ENCODE results near the gene CNOT4. TPM values are rescaled to one million over a fixed set of nuclear protein-coding genes. Genes with fewer than 3 reads are reported as not detected.

CNOT4 gene, protein sequence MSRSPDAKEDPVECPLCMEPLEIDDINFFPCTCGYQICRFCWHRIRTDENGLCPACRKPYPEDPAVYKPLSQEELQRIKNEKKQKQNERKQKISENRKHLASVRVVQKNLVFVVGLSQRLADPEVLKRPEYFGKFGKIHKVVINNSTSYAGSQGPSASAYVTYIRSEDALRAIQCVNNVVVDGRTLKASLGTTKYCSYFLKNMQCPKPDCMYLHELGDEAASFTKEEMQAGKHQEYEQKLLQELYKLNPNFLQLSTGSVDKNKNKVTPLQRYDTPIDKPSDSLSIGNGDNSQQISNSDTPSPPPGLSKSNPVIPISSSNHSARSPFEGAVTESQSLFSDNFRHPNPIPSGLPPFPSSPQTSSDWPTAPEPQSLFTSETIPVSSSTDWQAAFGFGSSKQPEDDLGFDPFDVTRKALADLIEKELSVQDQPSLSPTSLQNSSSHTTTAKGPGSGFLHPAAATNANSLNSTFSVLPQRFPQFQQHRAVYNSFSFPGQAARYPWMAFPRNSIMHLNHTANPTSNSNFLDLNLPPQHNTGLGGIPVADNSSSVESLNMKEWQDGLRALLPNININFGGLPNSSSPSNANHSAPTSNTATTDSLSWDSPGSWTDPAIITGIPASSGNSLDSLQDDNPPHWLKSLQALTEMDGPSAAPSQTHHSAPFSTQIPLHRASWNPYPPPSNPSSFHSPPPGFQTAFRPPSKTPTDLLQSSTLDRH
- total RNA-seq (2021; ENCODE audit: unreplicated experiment) (16.6 TPM), Bru-seq, nascent RNA (percentile 84 among the genes with signal in this experiment), BruChase-seq, experiment 1, labeled RNA remaining after a 6-hour chase (percentile 70 among the genes with signal in this experiment), BruChase-seq, experiment 2, labeled RNA remaining after a 2-hour chase (percentile 74 among the genes with signal in this experiment)
- 6.3 and 8.4 TPM in 2 replicates for polyA plus RNA-seq (2012)
- long read RNA-seq, full-length matches to known transcripts, result 2 of 10 reads
- long read RNA-seq, partial matches to known transcripts, result 5 of 10 reads
- long read RNA-seq, other reads (novel, unspliced or antisense), result 3 of 10 reads

DNA sequence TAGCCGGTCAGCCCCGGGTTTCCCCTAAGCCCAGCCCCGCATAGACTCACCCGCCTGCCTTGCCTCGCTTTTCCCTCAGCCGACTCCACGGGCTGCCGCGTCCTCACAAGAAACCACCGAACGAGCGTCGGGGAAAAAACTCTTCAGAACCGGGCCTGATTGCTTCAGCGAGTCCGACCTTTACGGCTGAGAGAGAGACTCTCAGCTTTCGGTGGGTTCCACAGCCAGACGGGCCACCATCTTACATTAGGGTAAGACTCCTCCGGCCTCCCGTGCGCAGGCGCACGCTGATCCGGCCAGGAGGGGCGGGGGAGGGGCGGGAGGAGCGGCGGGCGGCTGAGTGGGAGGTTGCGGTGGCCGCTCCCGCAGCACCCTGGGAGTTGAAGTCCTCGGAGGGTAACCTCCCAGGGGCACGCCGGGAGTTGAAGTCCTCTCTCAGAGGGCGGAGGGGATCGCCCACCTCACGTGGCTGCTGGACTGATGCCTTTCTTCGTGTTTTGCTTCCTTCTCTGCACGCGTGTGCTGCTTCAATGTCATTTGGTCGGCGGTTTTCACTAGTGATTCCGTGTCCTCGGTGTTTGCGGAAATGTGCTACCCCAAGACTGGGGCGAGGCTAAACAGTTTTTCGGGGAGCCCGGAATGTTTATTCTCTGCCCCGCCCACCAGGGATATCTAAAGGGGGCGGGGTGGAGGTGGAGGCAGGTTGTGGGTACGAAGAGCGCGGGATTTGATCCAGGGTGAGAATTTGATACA, at the start of gene CNOT4:
CNOT4 (minus strand) TSS at position 264 of the 753 bp plus-strand sequence. CDS start 71,771 bp downstream, outside the sequence.
- ChIA-PET CTCF (no interaction called here), POLR2A (no interaction called here), RAD21 (ENCODE audit: low non-redundant PET in 1 of 2, low total read pairs in 2 of 2, uncharacterized antibody in 2 of 2, unreplicated experiment in 2 of 2) (interaction anchor here in 1 of 2 experiments (0.7 kb wide), 1 partner anchor 138 kb away, joined by 3 read pairs; no protein-coding TSS in a partner anchor)
- Histone ChIP-seq H3K36me3 (ENCODE audit: control insufficient read depth in 1 of 2, insufficient read depth in 2 of 2, low read length in 2 of 2) (no peaks in the 10 kb centered on the region), H2AFZ (ENCODE audit: low read depth, low read length, poor library complexity, severe bottlenecking) (peak within 1 kb of the TSS; percentile 99), H3K4me2 (ENCODE audit: low read length) (peak within 1 kb of the TSS; percentile 92), H3K4me3 (replicated peaks in 1 of 2; ENCODE audit: low read depth in 1 of 2, low read length in 2 of 2) (peak within 1 kb of the TSS; percentile 81 to 83), H3K79me2 (ENCODE audit: insufficient read depth, low read length) (peaks cover 46% of the 10 kb centered on the region), H3K27ac (ENCODE audit: low read depth, low read length) (peak within 1 kb of the TSS; percentile 68), H3K9ac (ENCODE audit: low read length) (peak within 1 kb of the TSS; percentile 88), H3K27me3 (ENCODE audit: insufficient read depth, low read length) (no peaks in the 10 kb centered on the region), H3K4me1 (ENCODE audit: control insufficient read depth in 1 of 2, insufficient read depth in 2 of 2, low read length in 2 of 2) (peaks cover 16 to 37% of the 10 kb centered on the region in 2 experiments), H3K9me3 (ENCODE audit: control insufficient read depth in 1 of 2, insufficient read depth in 1 of 2, low read depth in 1 of 2, low read length in 2 of 2) (no peaks in the 10 kb centered on the region), H3K9me2 (ENCODE audit: insufficient read depth) (no peaks in the 10 kb centered on the region), H4K20me1 (ENCODE audit: insufficient read depth) (peaks cover 4% of the 10 kb centered on the region; the same call in 1 of the 2 replicates)
- peak; percentile 92 for DNase-seq (ENCODE audit: low read depth, low spot score)
- BruUV-seq (replicated peaks), result no TSS peak
- ATAC-seq, result peak; percentile 94
- intact Hi-C loops (cut with micrococcal nuclease), result loop anchor here (1.0 kb wide), 1 partner anchor 47 kb away; the partner anchor contains the start of gene NUP205
- TF ChIP-seq SP1 (IDR thresholded peaks at IDR 0.05; ENCODE audit: low read depth) (peak; percentile 53; the same call in 1 of the 2 replicates), CEBPB (IDR thresholded peaks at IDR 0.05; ENCODE audit: low read depth) (no peak), YY1 (IDR thresholded peaks at IDR 0.05; ENCODE audit: extremely low read depth, insufficient replicate concordance, low read depth, low read length) (peak; percentile 90), RAD21 (IDR thresholded peaks at IDR 0.05; ENCODE audit: low read depth) (no peak), POLR2A (IDR thresholded peaks at IDR 0.05; ENCODE audit: borderline replicate concordance, extremely low read depth, insufficient read depth, insufficient read length) (peak; percentile 66), CBX3 (IDR thresholded peaks at IDR 0.05; ENCODE audit: low read depth) (no peak), FOSL1 (IDR thresholded peaks at IDR 0.05; ENCODE audit: low read depth) (no peak), EGR1 (IDR thresholded peaks at IDR 0.05; ENCODE audit: low read depth) (peak; percentile 85), ZFX (IDR thresholded peaks at IDR 0.05) (peak; percentile 100), EZH2phosphoT487 (IDR thresholded peaks at IDR 0.05; ENCODE audit: borderline replicate concordance) (no peak), POLR2AphosphoS5 (IDR thresholded peaks at IDR 0.05; ENCODE audit: low read depth, low read length) (peak; percentile 93), SIN3A (IDR thresholded peaks at IDR 0.05; ENCODE audit: low read depth) (peak; percentile 71; the same call in 1 of the 2 replicates)
- TF ChIP-seq, protein P1, sequence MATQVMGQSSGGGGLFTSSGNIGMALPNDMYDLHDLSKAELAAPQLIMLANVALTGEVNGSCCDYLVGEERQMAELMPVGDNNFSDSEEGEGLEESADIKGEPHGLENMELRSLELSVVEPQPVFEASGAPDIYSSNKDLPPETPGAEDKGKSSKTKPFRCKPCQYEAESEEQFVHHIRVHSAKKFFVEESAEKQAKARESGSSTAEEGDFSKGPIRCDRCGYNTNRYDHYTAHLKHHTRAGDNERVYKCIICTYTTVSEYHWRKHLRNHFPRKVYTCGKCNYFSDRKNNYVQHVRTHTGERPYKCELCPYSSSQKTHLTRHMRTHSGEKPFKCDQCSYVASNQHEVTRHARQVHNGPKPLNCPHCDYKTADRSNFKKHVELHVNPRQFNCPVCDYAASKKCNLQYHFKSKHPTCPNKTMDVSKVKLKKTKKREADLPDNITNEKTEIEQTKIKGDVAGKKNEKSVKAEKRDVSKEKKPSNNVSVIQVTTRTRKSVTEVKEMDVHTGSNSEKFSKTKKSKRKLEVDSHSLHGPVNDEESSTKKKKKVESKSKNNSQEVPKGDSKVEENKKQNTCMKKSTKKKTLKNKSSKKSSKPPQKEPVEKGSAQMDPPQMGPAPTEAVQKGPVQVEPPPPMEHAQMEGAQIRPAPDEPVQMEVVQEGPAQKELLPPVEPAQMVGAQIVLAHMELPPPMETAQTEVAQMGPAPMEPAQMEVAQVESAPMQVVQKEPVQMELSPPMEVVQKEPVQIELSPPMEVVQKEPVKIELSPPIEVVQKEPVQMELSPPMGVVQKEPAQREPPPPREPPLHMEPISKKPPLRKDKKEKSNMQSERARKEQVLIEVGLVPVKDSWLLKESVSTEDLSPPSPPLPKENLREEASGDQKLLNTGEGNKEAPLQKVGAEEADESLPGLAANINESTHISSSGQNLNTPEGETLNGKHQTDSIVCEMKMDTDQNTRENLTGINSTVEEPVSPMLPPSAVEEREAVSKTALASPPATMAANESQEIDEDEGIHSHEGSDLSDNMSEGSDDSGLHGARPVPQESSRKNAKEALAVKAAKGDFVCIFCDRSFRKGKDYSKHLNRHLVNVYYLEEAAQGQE (IDR thresholded peaks at IDR 0.05; ENCODE audit: low read depth), result no peak
- TF ChIP-seq, protein P2, sequence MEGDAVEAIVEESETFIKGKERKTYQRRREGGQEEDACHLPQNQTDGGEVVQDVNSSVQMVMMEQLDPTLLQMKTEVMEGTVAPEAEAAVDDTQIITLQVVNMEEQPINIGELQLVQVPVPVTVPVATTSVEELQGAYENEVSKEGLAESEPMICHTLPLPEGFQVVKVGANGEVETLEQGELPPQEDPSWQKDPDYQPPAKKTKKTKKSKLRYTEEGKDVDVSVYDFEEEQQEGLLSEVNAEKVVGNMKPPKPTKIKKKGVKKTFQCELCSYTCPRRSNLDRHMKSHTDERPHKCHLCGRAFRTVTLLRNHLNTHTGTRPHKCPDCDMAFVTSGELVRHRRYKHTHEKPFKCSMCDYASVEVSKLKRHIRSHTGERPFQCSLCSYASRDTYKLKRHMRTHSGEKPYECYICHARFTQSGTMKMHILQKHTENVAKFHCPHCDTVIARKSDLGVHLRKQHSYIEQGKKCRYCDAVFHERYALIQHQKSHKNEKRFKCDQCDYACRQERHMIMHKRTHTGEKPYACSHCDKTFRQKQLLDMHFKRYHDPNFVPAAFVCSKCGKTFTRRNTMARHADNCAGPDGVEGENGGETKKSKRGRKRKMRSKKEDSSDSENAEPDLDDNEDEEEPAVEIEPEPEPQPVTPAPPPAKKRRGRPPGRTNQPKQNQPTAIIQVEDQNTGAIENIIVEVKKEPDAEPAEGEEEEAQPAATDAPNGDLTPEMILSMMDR (IDR thresholded peaks at IDR 0.05 in 2 of 3, conservative IDR thresholded peaks at IDR 0.05 in 1 of 3; ENCODE audit: borderline replicate concordance in 1 of 3, insufficient read depth in 1 of 3, low read depth in 2 of 3, low read length in 2 of 3), result no peak
- TF ChIP-seq, protein P3, sequence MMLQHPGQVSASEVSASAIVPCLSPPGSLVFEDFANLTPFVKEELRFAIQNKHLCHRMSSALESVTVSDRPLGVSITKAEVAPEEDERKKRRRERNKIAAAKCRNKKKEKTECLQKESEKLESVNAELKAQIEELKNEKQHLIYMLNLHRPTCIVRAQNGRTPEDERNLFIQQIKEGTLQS (IDR thresholded peaks at IDR 0.05), result no peak
- TF ChIP-seq, protein P4, sequence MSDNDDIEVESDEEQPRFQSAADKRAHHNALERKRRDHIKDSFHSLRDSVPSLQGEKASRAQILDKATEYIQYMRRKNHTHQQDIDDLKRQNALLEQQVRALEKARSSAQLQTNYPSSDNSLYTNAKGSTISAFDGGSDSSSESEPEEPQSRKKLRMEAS (IDR thresholded peaks at IDR 0.05), result peak; percentile 96
